Dedifferentiated amniotic fluid mesenchymal stem cell (primary cell): ENCODE results near the gene MAP1LC3B2.
"Not testable (repeated sequence)": the region's sequence is repeated elsewhere in the genome, so short reads cannot be mapped to it uniquely, and the experiment has no call there.

Source experiments
- DNase-seq: peaks from one replicate; pipeline ENCODE4 v3.0.0-alpha.2; 2016; ENCODE audit errors: extremely low spot score

The MAP1LC3B2 gene

GRCh38 chr12:116561181-116561821 is 2.1 kb downstream of the MAP1LC3B2 start:
- DNase-seq, result no peak

GRCh38 chr12:116562090-116562489 is 2.9 kb downstream of the MAP1LC3B2 start:
- no peak for DNase-seq

- DNase-seq, result no peak
Measured at GRCh38 chr12:116563262-116563661, 4.1 kb downstream of the MAP1LC3B2 start.

GRCh38 chr12:116564080-116564479 is 4.9 kb downstream of the MAP1LC3B2 start:
- no peak for DNase-seq

GRCh38 chr12:116565221-116565620 is 6.0 kb downstream of the MAP1LC3B2 start:
- DNase-seq, result not testable (repeated sequence)

GRCh38 chr12:116565963-116566362 is 6.8 kb downstream of the MAP1LC3B2 start:
- DNase-seq, result no peak

- DNase-seq, result no peak
Measured at GRCh38 chr12:116568203-116568602, 9.0 kb downstream of the MAP1LC3B2 start.

- DNase-seq, result no peak
Measured at GRCh38 chr12:116571089-116571488, 11.9 kb downstream of the MAP1LC3B2 start.

- no peak for DNase-seq
Measured at GRCh38 chr12:116573776-116574175, 14.6 kb downstream of the MAP1LC3B2 start.

- not testable (repeated sequence) for DNase-seq
Measured at GRCh38 chr12:116575754-116576153, 16.6 kb downstream of the MAP1LC3B2 start.

GRCh38 chr12:116577154-116577561 is 18.0 kb downstream of the MAP1LC3B2 start:
- no peak for DNase-seq

GRCh38 chr12:116578051-116578450 is 18.9 kb downstream of the MAP1LC3B2 start:
- DNase-seq, result no peak

GRCh38 chr12:116582610-116583009 is 23.4 kb downstream of the MAP1LC3B2 start:
- DNase-seq, result no peak

GRCh38 chr12:116583129-116583694 is 24.0 kb downstream of the MAP1LC3B2 start:
- no peak for DNase-seq

GRCh38 chr12:116587270-116587669 is 28.1 kb downstream of the MAP1LC3B2 start:
- DNase-seq, result no peak

GRCh38 chr12:116588390-116589028 is 29.3 kb downstream of the MAP1LC3B2 start:
- DNase-seq, result no peak

GRCh38 chr12:116589581-116589980 is 30.4 kb downstream of the MAP1LC3B2 start:
- no peak for DNase-seq

GRCh38 chr12:116590561-116590960 is 31.4 kb downstream of the MAP1LC3B2 start:
- no peak for DNase-seq

- no peak for DNase-seq
Measured at GRCh38 chr12:116591855-116592637, 32.9 kb downstream of the MAP1LC3B2 start.

- DNase-seq, result no peak
Measured at GRCh38 chr12:116592731-116593130, 33.5 kb downstream of the MAP1LC3B2 start.

GRCh38 chr12:116594325-116595038 is 35.3 kb downstream of the MAP1LC3B2 start:
- DNase-seq, result no peak

GRCh38 chr12:116595186-116595585 is 36.0 kb downstream of the MAP1LC3B2 start:
- peak; percentile 54 for DNase-seq
